HepG2 (cell line): ENCODE data around the gene PAFAH1B2. TPM values are rescaled to one million over a fixed set of nuclear protein-coding genes. Genes with fewer than 3 reads are reported as not detected.
"Not testable (repeated sequence)": the region's sequence is repeated elsewhere in the genome, so short reads cannot be mapped to it uniquely, and the experiment has no call there.

Source experiments
- ATAC-seq: fragments of 200-7000 bp; cut with Tn5 transposase; 3 replicates; pipeline ENCODE4 v1.9.1; 2020; ENCODE audit warnings: mild to moderate bottlenecking, moderate library complexity
- BruUV-seq: library from RNA; stranded (reverse); fragments of 400-500 nt; replicated peaks from 2 replicates; lab custom pipeline; 2021; lab: Mats Ljungman, UMichigan
- CTCF ChIA-PET: fragments of 300-600 bp; formaldehyde crosslinking; extraction: SDS; loops from one replicate; lab custom pipeline; 2021; ENCODE audit warnings: low total read pairs, inconsistent platforms, low intra/inter-chr PET ratio; lab: Yijun Ruan, JAX
- POLR2A ChIA-PET: fragments of 350-600 bp; sonication (Branson Sonifier 250); formaldehyde crosslinking; loops from one replicate; lab custom pipeline; 2020; ENCODE audit warnings: antibody characterized with exemption, inconsistent platforms; lab: Yijun Ruan, JAX
- DNase-seq: peaks from one replicate; pipeline ENCODE4 v3.0.0-alpha.2; 2015; ENCODE audit warnings: low spot score
- FAIRE-seq: peaks from 3 replicates; lab custom pipeline; 2011; peaks lifted over from hg19 to GRCh38; lab: Jason Lieb, UNC
- H2AFZ ChIP-seq: one replicate; pipeline ENCODE4 v1.6.1; 2011; ENCODE audit warnings: low read length, inconsistent platforms
- H3K27ac ChIP-seq: fragments of 300-600 bp; 3 replicates; pipeline ENCODE4 v1.8.0; 2011; ENCODE audit warnings: mixed run types, mild to moderate bottlenecking, mixed read lengths, low read length, inconsistent platforms; ENCODE audit not compliant: insufficient read depth; ENCODE audit errors: extremely low read length
- H3K27me3 ChIP-seq, 2 experiments: fragments of 200-600 bp in 1 of 2; 2 replicates in 1 of 2; 3 replicates in 1 of 2; pipeline versions ENCODE4 v1.6.0 to v1.8.0; 2011; ENCODE audit warnings: low read length in 2 of 2, mild to moderate bottlenecking in 2 of 2, moderate library complexity in 2 of 2, inconsistent platforms in 1 of 2; ENCODE audit not compliant: insufficient read depth in 2 of 2, control insufficient read depth in 1 of 2
- H3K36me3 ChIP-seq, 2 experiments: fragments of 200-600 bp in 1 of 2; replicated peaks in 1 of 2; 2 replicates in 1 of 2; 3 replicates in 1 of 2; pipeline versions ENCODE4 v1.5.1 to v1.8.0; 2011; ENCODE audit warnings: low read length in 2 of 2, inconsistent platforms in 1 of 2; ENCODE audit not compliant: insufficient read depth in 2 of 2, control insufficient read depth in 1 of 2
- H3K4me1 ChIP-seq: 2 replicates; pipeline ENCODE4 v1.5.1; 2012; ENCODE audit warnings: low read length, inconsistent platforms; ENCODE audit not compliant: insufficient read depth
- H3K4me2 ChIP-seq: 2 replicates; pipeline ENCODE4 v1.6.0; 2011; ENCODE audit warnings: low read depth, low read length, inconsistent platforms
- H3K4me3 ChIP-seq, 3 experiments: fragments of 200-600 bp in 1 of 3; sonication (generic), shearing (Covaris generic) in 1 of 3; replicated peaks in 1 of 3; 2 replicates each; pipeline ENCODE4 v1.5.1; 2011 to 2016; ENCODE audit warnings: low read length in 3 of 3, inconsistent platforms in 2 of 3, low read depth in 2 of 3, mild to moderate bottlenecking in 2 of 3, control low read depth in 1 of 3, mixed read lengths in 1 of 3; ENCODE audit not compliant: insufficient read depth in 1 of 3
- H3K79me2 ChIP-seq: one replicate; pipeline ENCODE4 v1.6.1; 2011; ENCODE audit warnings: low read length, inconsistent platforms; ENCODE audit not compliant: insufficient read depth
- H3K9ac ChIP-seq: 2 replicates; pipeline ENCODE4 v1.6.0; 2011; ENCODE audit warnings: mild to moderate bottlenecking, low read depth, low read length, inconsistent platforms; ENCODE audit not compliant: insufficient read depth
- H3K9me3 ChIP-seq: 2 replicates; pipeline ENCODE4 v1.5.1; 2012; ENCODE audit warnings: mild to moderate bottlenecking, low read length
- H4K20me1 ChIP-seq: 2 replicates; pipeline ENCODE4 v1.6.0; 2011; ENCODE audit warnings: inconsistent platforms, mild to moderate bottlenecking, low read length, moderate library complexity; ENCODE audit not compliant: insufficient read depth
- ARID2 ChIP-seq: sonication (generic); formaldehyde crosslinking; IDR thresholded peaks from 2 replicates; pipeline ENCODE4 v1.8.1; 2022; ENCODE audit warnings: mild to moderate bottlenecking, missing genetic modification reagents, borderline replicate concordance
- ARNTL ChIP-seq: sonication (generic); formaldehyde crosslinking; IDR thresholded peaks from 2 replicates; pipeline ENCODE4 v1.4.0; 2020; ENCODE audit warnings: mild to moderate bottlenecking, missing genetic modification reagents
- ATAD3A ChIP-seq: sonication (generic); formaldehyde crosslinking; IDR thresholded peaks from 2 replicates; pipeline ENCODE4 v1.4.0; 2020; ENCODE audit warnings: missing genetic modification reagents
- CBX1 ChIP-seq: IDR thresholded peaks from one replicate; pipeline ENCODE4 v1.6.1; 2016; ENCODE audit warnings: antibody characterized with exemption, low read depth
- KDM6A ChIP-seq: IDR thresholded peaks from 2 replicates; pipeline ENCODE4 v1.6.1; 2016; ENCODE audit warnings: low read depth
- SNAPC2 ChIP-seq: sonication (generic); formaldehyde crosslinking; IDR thresholded peaks from 2 replicates; pipeline ENCODE4 v1.8.1; 2022; ENCODE audit warnings: mild to moderate bottlenecking, missing genetic modification reagents
- ZNF101 ChIP-seq: sonication (generic); formaldehyde crosslinking; IDR thresholded peaks from 2 replicates; pipeline ENCODE4 v1.4.0; 2020; ENCODE audit warnings: mild to moderate bottlenecking, low read depth, missing genetic modification reagents, borderline replicate concordance
- ZNF382 ChIP-seq: sonication (generic); formaldehyde crosslinking; IDR thresholded peaks from 2 replicates; pipeline ENCODE4 v1.5.0; 2020; ENCODE audit warnings: missing genetic modification reagents, mild to moderate bottlenecking, borderline replicate concordance
- WGBS: methylation state at CpG from one replicate; pipeline ENCODE4 v1.1.6; 2017; ENCODE audit warnings: low lambda C conversion rate; 5-methylcytosine and 5-hydroxymethylcytosine counted together
- in situ Hi-C: cut with HindIII; loops from 2 replicates; pipeline ENCODE4 v1.10.0; 2017; ENCODE audit warnings: low pct_unique_long_range_greater_than_20kb; ENCODE audit not compliant: extremely low pct_ligation_motif_present
- intact Hi-C: fragments of 100-400 bp; cut with micrococcal nuclease; formaldehyde crosslinking; loops from one replicate; pipeline ENCODE4 v1.10.0; 2022; ENCODE audit not compliant: unreplicated experiment
- polyA plus RNA-seq, 8 experiments: library from polyadenylated mRNA; depleted of rRNA in 3 of 8; stranded (reverse) in 7 of 8; unstranded in 1 of 8; fragments of >200 nt; fragmentation: Illumina TruSeq in 4 of 8; extraction: Trizol in 4 of 8; gene quantifications; 2 replicates each; pipeline versions ENCODE4 v1.2.1 to v1.2.3, GENCODE V29; 2011 to 2016; ENCODE audit warnings: low read depth in 4 of 8, missing spikeins in 1 of 8, mixed read lengths in 1 of 8; ENCODE audit not compliant: insufficient read depth in 1 of 8
- total RNA-seq, 5 experiments: library from RNA; depleted of rRNA; stranded (reverse); fragments of >200 nt; fragmentation: Illumina TruSeq; extraction: Trizol; gene quantifications; 2 replicates each; pipeline ENCODE4 v1.2.3, GENCODE V29; 2016; ENCODE audit warnings: low read depth in 1 of 5

Gene PAFAH1B2
- total and polyA plus RNA-seq, 2 of the 13 experiments (the other 11 are each of a cell fraction or from before 2014, with no cell fraction given) = 28.8 to 104 TPM

DNA sequence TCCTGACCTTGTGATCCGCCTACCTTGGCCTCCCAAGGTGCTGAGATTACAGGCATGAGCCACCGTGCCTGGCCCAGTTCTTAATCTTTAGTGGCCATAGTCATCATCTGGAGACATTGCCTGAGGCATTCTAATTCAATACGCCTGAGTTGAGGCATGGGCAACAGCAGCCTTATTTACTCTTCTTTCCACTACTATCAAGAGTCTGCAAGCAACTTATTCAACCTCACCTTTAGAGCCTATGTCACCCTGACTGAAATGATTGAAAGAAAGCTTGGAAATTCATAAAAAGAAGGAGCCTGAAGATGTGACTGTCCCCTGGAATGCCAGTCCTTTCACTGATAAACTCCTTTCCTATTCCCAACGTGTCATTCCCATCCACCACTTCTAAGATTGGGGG is 15.8 kb upstream of the PAFAH1B2 start:
- intact Hi-C loops = no loop called here

GRCh38 chr11:117130396-117130795 is 13.7 kb upstream of the PAFAH1B2 start:
- H3K4me1 ChIP-seq, H3K79me2 ChIP-seq, H2AFZ ChIP-seq, BruUV-seq, H3K36me3 ChIP-seq, H4K20me1 ChIP-seq, CTCF ChIA-PET, FAIRE-seq, ATAC-seq, H3K9me3 ChIP-seq, H3K27me3 ChIP-seq, H3K4me2 ChIP-seq, H3K27ac ChIP-seq, DNase-seq, H3K4me3 ChIP-seq, H3K9ac ChIP-seq: not testable (repeated sequence)
- POLR2A ChIA-PET = interaction anchor here (0.7 kb wide), 1 partner anchor 110 kb away, joined by 5 read pairs; no protein-coding TSS in a partner anchor
- intact Hi-C loops = loop anchor here (5.0 kb wide), 1 partner anchor 77 kb away; no protein-coding TSS in a partner anchor
- WGBS = 54% methylated on average over 6 of the region's 7 CpGs
- in situ Hi-C loops = loop anchor here (5.0 kb wide), 1 partner anchor 77 kb away; no protein-coding TSS in a partner anchor

More for the DNA sequence above, 15.8 kb upstream of the PAFAH1B2 start:
- FAIRE-seq = no peak
- 24% methylated on average over 4 of the region's 4 CpGs for WGBS
- ChIA-PET POLR2A (no interaction called here), CTCF (no interaction called here)
- Histone ChIP-seq H3K36me3 (no peaks in the 10 kb centered on the region), H3K4me1 (0 out of 2 replicates have a peak, but pooled peaks cover 7% of the 10 kb centered on the region), H4K20me1 (no peaks in the 10 kb centered on the region), H3K4me3 (no peak overlapping the region), H3K79me2 (no peaks in the 10 kb centered on the region), H2AFZ (no peak overlapping the region), H3K9me3 (no peaks in the 10 kb centered on the region), H3K9ac (no peak overlapping the region), H3K27me3 (peaks cover 0 to 4% of the 10 kb centered on the region in 2 experiments; a peak in 2 of 5 replicates), H3K27ac (no peak overlapping the region), H3K4me2 (no peak overlapping the region)
- no TSS peak for BruUV-seq
- TF ChIP-seq ARID2 (CRISPR knock-in tag) (no peak), ATAD3A (CRISPR knock-in tag) (no peak), KDM6A (CRISPR knock-in tag) (no peak), SNAPC2 (CRISPR knock-in tag) (no peak), CBX1 (no peak), ZNF382 (CRISPR knock-in tag) (no peak), ARNTL (CRISPR knock-in tag) (no peak), ZNF101 (CRISPR knock-in tag) (no peak)
- DNase-seq = no peak
- in situ Hi-C loops = no loop called here
- no peak for ATAC-seq
